ENCODE data around the gene ADAM10.

DNA sequence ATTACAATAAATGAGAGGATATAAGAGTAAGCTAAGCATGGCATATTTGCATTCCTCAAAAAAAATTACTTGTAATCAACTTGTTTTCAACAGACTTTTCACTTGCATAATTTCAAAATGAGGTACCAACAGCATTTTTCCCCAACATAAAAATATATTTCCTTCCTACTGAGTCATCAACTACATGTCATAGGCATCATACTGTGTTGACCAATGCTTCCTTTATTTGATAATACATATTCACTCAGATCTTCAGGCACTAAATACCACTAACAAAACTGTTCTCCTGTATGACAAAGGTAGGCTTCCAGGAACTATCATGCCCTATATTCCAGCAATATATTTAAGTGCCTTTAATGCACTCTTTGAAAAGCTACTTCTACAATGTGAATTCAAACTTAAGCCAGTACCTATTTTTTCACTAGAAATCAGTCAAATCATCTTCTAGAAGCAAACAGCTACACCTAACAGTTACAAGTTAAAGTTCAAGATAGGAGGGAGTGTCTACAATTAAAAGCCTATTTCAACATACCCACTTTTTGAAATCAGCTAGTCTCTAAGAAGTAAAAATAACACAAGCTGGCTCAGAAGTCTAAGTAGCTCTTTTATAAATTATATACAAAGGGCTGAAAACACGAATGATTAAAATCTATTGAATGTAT lies 11.3 kb downstream of the ADAM10 start:
- no peak for TF ChIP-seq ZNF596 (tag by site-specific recombination; IDR thresholded peaks at IDR 0.05)
- no peak for TF ChIP-seq SCRT2 (tag by site-specific recombination; IDR thresholded peaks at IDR 0.05)
- TF ChIP-seq ZNF292 (tag by site-specific recombination; IDR thresholded peaks at IDR 0.05; ENCODE audit: borderline replicate concordance, low read depth): no peak
- TF ChIP-seq ZNF747 (tag by site-specific recombination; IDR thresholded peaks at IDR 0.05): no peak
- TF ChIP-seq, protein P1, sequence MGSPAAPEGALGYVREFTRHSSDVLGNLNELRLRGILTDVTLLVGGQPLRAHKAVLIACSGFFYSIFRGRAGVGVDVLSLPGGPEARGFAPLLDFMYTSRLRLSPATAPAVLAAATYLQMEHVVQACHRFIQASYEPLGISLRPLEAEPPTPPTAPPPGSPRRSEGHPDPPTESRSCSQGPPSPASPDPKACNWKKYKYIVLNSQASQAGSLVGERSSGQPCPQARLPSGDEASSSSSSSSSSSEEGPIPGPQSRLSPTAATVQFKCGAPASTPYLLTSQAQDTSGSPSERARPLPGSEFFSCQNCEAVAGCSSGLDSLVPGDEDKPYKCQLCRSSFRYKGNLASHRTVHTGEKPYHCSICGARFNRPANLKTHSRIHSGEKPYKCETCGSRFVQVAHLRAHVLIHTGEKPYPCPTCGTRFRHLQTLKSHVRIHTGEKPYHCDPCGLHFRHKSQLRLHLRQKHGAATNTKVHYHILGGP (tag by site-specific recombination; IDR thresholded peaks at IDR 0.05): no peak
- TF ChIP-seq, protein P2, sequence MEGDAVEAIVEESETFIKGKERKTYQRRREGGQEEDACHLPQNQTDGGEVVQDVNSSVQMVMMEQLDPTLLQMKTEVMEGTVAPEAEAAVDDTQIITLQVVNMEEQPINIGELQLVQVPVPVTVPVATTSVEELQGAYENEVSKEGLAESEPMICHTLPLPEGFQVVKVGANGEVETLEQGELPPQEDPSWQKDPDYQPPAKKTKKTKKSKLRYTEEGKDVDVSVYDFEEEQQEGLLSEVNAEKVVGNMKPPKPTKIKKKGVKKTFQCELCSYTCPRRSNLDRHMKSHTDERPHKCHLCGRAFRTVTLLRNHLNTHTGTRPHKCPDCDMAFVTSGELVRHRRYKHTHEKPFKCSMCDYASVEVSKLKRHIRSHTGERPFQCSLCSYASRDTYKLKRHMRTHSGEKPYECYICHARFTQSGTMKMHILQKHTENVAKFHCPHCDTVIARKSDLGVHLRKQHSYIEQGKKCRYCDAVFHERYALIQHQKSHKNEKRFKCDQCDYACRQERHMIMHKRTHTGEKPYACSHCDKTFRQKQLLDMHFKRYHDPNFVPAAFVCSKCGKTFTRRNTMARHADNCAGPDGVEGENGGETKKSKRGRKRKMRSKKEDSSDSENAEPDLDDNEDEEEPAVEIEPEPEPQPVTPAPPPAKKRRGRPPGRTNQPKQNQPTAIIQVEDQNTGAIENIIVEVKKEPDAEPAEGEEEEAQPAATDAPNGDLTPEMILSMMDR (tag by site-specific recombination; IDR thresholded peaks at IDR 0.05): no peak

Measured in HEK293 (cell line).